CD4-positive, alpha-beta T cell treated with Interleukin-17A for 1 hour (primary cell): ENCODE results near the gene WWOX.
A peak's percentile ranks its signal among the peaks of the same experiment; 100 is the strongest.
"Not testable (repeated sequence)": the region's sequence is repeated elsewhere in the genome, so short reads cannot be mapped to it uniquely, and the experiment has no call there.

Experiments used
- DNase-seq: peaks from one replicate; pipeline ENCODE4 v3.0.0-alpha.2; 2020

WWOX gene

DNA sequence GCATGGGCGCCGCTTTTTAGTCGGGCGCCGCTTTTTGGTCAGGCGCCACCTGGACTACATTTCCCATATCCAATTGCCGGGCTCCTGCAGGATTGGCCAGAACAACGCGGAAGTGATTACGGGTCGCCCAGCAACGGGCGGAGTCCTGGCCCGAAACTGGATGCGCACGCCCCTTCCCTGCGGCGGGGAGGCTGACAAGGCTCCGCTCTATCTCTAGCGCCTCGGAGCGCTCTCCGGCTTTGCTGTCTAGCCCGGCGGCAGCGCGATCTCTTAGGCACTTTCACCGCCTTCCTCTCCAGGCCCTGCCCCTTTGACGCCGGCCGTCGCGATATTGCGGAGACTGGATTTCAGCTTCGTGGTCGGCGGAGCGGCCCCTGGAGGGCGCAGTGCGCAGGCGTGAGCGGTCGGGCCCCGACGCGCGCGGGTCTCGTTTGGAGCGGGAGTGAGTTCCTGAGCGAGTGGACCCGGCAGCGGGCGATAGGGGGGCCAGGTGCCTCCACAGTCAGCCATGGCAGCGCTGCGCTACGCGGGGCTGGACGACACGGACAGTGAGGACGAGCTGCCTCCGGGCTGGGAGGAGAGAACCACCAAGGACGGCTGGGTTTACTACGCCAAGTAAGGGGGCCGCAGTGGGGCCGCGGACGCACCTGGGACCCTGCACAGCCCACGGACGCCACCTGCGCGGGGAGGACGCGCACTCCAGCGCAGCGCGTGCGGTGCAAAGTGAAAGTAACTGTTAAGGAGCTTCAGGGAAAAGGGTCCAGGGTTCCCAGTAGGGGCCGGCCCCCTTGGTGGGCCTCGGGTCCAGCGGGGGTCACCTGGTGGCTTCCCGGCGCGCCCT, at the start of gene WWOX:
WWOX (plus strand) TSS at position 384 of the 841 bp plus-strand sequence.
- DNase-seq: peak; percentile 98

DNA sequence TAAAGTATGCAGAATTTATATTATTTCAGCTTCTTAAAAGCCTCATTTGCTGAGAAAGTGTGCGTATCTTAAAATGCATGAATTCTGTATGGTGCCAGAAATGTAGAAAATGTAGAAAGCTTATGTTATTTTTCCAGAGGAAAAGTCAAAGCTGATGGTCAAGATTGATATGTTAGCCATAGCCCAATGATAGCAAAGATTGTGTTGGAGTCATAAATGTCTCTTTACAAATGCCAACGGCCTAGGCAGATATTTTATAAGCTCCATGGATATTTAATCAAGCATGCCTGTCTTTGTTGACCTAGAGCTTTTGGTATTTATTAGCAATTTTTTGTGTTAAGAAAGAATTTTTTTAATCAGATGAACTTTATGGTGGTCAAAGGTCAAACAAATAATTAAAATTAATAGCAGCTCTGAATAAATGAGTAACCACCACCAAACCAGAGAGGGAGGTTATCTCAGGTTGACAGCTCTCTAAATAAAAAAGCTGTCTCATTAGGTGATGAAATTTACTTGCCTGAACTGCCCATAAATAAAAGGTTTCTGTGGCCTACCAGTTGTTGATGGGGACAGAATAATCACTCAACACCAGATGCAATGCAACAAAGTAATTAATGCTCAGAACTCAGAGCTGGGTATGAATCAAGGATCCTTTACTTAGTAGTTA, 48.6 kb upstream of the WWOX start:
- DNase-seq: no peak

DNA sequence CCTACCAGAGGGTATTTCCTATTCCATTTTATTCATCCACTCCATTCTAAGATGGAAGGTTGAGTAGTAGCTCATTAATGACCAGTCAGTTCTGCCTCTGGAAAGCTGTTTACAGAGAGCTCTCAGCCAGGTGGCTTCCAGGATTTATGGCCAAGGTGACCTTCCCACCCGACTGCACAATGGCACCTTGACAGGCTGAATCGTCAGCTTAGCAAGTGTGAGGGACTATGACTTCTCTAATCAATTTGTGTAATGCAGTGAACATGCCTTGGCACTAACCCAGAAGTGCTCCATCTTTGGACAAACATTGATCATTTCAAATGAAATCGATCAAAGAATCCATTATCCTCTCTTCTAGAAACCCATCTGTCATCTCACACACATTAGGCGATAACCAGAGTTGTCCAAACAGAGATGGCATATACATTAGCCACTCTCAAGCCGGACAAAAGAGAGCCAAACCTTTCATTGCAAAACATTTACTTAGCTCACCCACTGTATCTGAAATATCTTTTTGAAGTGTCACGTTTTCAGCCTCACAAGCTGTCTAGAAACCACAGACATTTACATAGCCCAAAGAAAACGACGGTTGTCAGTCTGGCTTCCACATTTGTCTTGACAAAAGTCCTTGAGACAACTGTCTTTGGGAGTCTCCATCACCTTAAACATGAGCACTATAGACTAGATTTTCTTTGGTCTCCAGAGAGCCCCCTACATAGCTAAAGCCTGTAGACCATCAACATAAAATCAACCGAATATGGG, 41.5 kb upstream of the WWOX start:
- DNase-seq: no peak

DNA sequence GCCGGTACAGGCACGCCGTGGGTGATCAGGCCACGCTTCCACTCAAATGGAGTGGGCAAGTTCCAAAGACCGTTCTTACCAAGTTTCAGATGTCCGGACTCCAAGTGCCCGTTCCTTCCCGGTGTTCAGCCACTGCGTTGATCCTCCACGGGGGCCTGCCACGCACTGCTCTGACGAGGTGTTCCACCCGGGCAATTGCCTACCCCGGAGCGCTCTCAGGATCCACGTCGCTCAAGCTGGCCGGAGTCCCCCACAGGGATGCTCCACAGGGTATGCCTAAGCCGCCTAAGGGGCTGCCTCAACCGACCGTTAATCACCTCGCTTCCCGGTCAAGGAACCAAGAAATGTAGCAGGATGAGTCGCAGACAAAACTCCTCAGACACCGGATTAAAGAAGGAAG, 39.6 kb upstream of the WWOX start:
- not testable (repeated sequence) for DNase-seq

DNA sequence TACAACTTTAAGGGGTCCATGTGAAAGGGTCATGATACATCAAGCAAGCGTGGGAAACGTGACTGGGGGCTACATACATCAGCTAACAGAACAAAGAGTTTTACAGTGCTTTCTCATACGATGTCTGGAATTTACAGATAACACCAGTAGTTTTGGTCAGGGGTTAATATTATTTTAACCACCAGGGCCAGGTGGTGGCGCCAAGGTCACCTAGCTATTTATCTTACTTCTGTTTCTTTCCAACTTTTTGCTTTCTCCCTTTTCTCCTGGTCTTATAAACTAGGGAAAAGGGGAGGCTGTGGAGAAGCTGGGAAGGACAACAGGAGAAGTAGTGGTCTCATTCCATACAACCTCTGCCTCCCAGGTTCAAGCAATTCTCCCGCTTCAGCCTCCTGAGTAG, 39.2 kb upstream of the WWOX start:
- DNase-seq: no peak

DNA sequence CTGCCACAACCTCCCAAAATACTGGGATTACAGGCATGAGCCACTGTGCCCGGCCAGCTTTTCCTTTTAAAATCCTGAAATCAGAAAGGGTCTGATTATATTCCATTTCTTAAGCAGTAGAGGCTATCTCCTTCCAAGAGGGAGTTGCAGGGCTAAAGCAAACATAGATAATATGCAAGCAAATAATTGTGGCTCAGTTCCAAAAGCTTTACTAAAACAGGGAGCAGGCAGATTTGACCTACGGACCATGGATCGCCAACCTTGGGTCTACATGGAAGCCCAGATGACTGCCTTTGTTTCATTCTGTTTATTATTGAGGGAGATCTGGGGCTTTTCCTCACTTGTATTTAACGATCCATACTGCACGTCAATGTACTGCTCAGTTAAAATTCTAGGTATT, 38.6 kb upstream of the WWOX start:
- DNase-seq: no peak

DNA sequence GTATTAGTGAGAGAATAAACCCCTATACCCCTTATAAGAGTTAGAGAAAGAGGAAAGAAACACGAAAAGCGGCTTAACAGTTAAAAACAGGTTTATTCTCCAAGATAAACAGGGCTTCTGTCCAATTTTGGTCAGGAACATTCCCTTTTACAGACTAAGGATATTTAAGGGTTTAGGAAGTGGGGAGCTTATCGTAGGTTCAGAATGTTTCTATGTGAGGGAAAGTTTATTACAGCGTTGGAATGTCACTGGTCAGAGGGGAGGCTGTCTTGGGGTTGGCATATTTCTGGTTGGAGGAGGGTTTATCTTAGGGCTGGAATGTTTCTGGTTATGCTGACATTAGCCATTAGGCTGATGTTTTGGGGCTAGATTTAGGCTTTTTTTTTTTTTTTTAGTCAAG, 34.1 kb upstream of the WWOX start:
- DNase-seq: no peak

DNA sequence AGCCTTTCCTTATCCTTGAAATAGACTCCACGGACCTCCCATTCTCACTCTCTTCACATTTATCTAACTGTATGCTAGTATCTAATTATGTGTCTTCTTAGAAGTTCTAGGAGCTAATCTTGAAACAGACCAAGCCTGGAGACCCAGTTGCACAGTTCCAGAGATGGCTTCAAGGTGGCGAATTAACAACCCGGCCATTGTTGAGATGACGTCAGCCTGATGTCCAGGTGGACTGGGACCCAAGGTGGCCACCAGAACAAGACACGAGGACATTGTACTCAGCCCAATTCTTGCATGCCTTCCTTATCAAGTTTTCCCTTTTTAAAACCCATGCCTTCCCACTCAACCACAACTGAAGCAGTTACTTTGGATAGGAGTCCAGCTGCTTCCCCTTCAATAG, 29.5 kb upstream of the WWOX start:
- DNase-seq: no peak

DNA sequence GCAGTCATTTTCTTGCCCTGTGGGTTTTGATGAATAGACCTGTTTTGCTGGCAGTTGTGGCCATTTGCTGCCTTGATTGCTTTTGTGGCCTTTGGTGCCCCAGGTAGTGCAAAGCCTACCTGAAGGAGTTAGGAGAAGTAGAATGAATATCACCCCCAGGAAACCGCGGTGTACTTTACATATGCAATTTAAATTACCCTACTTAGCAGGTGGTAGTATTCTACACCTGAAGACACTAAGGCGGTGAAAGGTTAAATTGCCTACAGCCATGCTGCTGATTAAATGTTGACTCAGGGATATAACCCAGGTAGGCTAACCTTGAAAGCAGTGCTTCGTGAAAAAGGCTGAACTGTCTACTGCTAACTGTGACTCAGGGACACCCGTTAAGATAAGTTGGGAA, 27.2 kb upstream of the WWOX start:
- no peak for DNase-seq

DNA sequence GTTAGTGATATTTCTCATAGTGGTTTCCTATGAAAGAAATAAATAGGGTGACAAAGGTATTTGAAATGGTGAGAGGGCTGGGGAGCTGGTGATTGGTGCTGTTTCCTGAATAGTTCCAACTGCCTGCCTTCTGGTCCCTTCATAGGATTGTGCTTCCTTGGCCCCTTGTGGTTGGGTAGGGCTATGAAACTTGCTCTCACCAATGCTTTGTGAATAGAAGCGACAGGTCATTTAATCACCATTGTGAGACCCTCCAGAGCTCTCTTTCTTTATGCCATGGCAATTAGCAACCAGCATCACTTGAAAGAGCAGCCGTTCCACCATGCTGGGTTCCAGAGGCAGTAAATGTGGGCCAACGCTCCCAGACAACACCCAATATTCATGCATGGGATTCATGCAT, 23.7 kb upstream of the WWOX start:
- DNase-seq: no peak

DNA sequence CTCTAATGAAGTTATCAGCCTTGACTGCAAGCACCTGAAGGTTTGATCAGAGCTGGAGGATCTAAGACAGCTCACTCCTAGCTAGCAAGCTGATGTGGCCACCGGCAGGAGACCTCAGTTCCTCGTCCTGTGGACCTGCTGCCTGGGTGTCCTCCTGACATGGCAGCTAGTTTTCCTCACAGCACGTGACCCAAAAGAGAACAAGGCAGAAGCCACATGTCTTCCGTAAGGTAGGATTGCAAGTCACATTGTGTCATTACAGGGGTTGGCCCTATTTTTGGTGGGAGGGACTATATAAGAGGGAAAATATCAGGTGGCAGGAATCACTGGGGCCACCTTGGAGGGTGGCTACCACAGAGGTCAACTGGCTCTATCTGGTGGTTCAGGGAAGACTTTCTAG, 18.1 kb upstream of the WWOX start:
- no peak for DNase-seq

DNA sequence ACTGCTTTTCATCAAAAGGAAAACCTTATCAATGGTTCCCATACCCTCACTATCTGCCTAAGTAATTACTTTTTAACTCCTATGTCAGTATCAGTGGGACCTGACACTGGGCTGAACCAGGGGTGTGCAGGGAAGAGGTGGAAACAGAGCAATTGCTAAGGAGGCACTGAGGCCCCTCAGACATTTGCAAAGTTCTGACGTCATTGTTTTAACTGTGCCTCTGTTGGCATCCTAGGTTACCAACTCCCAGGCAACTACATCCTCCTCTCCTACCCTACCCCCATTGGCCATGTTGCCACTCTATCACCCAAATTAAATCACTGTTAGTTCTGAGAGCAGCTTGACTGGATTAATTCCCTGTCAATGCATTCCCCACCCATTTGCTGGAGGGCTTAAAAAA, 8.0 kb upstream of the WWOX start:
- no peak for DNase-seq

DNA sequence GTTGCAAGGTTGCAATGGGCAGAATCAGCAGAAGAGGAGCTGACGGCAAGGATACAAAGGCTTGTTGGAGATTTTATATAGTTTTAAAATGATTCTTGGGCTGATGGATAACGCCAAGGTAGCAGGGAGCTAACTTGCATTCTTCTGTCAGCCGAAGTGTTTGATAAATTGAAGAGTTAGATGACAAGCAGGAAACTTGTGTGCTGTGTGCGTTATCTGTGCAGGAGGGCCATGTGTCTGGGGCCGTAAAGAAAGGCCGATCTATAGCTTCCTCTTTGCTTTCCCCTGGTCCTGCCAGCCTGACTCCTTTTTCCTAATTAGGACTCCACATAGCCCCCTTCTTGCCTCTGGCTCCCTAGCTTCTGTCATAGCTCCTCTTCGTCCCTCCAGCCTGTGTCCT, 6.7 kb upstream of the WWOX start:
- DNase-seq: no peak

DNA sequence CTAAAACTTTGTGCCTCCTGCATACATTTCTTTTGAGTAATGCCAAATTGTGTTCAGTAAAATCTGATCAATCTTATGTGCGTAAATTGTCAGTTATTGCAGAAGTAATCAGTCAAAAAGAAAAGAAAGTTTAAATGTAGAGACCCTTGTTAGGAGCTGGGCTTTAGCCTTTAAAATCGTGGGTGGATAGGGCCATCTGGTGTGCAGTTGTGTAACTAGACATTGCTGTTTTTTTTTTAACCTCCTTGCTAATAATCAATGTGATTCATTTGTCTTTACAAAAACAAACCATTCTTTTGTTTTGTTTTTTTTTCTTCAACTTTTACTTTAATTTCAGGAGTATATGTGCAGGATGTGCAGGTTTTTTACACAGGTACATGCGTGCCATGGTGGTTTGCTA, 5.3 kb upstream of the WWOX start:
- DNase-seq: no peak

DNA sequence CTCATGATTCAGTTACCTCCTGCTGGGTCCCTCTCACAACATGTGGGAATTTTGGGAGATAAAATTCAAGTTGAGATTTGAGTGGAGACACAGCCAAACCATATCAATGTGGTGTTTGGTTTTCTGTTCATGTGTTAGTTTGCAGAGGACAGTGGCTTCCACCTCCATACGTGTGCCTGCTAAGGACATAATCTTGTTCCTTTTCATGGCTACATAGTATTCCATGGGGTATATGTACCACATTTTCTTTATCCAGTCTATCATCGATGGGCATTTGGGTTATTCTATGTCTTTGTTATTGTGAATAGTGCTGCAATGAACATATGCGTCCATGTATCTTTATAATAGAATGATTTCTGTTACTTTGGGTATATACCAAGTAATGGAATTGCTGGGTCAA, 4.5 kb upstream of the WWOX start:
- no peak for DNase-seq

DNA sequence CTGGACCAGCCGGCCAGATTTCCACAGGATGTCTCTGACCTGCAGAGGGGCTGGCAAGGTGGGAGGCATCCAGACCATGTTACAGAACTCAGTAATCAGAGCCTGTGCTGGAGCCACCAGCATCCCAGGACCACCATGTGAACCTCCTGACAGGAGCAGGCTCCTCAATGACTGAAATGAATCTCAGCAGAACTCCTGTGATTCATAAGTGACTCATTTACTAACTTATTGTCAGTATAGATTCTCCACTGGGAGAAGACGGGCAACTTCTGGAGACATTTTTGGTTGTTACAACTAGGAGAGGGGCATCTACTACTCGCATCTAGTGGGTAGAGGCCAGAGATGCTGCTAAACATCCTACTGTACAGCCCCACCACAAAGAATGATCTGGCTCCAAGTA, 3.1 kb upstream of the WWOX start:
- DNase-seq: no peak

DNA sequence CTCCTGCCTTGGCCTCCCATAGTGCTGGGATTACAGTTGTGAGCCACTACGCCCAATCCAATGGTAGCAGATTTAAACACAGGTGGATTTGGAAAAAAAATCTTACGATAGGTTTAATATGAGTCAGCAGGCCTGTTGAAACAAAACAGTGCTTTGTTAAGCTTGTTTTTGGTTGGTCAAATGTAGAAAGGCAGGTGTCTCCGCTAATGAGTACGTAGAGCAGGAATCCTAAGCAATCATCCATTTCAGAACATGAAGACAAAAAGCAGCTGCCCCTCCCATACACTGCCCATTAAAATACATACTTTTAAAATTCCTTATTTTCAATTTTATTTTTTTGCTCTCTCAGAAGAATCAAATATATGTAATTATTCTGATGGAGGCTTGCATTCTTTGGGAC, 1.9 kb upstream of the WWOX start:
- DNase-seq: no peak

DNA sequence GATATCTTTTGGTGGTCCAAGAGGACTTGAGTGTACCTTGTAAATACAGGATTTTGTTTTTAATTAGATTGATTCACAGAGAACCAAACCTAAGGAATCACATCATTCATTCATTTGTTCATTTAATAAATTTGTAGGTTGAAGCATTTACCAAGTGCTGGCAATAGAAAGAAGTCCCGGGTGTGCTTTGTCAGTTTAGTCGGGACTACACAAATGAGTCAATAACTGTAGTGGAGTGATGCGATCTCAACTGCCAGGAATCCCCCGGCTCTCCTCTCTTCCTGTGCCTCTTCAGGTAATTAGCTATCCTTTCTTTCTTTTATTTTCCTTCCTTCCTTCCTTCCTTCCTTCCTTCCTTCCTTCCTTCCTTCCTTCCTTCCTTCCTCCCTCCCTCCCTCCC, 1.4 kb upstream of the WWOX start:
- no peak for DNase-seq

DNA sequence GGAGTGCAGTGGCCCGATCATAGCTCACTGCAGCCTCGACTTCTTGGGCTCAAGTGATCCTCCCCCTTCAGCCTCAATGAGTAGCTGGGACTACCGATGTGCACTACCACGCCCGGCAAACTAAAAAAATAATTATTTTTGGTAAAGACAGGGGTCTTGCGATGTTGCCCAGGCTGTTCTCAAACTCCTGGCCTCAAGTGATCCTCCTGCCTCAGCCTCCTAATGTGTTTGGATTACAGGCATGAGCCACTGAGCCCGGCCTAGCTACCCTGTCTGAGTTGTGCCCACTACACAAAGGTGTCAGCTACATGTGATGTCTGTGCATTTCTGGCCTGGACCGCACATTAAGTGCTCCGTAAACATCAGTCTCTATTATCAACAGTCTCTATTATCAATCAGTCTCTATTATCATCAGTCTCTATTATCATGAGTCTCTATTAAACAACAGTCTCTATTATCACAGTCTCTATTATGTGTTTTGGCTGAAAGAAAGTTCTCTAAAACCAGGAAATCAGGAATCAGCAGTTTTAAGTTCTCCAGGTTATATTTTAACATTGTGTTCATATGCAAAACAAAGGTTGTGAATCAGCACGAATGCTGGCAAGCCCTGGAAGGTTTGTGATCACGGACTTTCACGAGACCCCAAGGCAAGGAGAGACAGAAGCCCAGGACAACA, 721 bp upstream of the WWOX start:
- DNase-seq: no peak

DNA sequence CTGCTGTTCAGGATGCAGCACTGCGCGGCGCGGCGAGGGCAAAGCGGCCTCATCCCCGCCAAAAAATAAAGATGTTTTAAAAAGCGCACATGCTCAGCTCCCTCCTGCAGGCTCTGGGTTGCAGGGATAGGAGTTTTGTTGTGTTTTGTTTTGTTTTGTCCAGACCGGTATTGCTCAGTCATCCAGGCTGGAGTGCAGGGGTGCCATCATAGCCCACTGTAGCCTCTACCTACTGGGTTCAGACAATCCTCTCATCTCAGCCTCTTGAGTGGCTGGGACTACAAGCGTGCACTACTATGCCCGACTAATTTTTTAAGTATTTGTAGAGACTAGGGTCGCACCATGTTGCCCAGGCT, 636 bp downstream of the WWOX start:
- no peak for DNase-seq

DNA sequence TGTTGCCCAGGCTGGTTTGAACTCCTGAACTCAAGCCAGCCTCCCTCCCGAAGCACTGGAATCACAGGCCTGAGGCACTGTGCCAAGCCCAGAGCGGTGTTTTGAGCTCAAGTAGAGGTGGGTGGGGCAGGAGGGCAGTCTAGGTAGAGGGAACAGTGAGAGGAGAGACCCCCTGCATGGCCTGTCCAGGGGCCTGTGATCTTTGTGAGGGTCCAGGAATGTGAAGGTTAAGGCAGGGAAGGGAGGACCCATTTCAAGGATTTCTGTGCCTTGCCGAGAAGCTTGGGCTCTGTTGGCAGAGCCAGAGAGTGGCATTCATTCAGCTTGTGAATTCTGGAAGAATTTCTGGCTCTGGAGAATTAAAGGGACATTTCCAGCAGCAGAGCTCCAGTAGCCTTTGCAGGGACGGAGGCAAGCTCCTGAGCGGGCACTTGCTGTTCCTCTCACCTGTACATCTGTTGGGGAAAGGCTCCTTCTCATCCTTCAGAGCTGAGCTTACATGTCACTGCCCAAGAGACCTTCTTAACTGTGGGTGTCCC, 2.7 kb downstream of the WWOX start:
- no peak for DNase-seq

DNA sequence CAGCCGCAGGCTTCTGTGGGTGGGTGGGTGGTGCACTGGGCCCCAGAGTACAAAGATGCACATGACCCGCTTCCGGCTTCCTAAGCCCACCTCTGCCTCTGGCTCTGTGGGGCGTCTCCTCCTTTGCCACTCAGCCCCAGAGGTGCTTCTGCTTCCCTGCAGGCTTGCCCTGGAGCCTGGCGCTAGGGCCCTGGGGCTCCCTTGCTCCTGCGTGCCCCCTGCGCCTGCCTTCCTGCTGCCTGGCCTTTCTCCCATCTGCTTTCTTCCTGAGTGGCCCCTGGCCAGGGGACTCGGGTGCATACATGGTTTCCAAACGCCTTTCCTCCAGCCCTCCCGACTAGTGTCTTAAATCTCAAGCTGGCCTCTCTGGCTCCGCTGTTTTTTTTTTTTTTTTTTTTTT, 3.4 kb downstream of the WWOX start:
- no peak for DNase-seq

DNA sequence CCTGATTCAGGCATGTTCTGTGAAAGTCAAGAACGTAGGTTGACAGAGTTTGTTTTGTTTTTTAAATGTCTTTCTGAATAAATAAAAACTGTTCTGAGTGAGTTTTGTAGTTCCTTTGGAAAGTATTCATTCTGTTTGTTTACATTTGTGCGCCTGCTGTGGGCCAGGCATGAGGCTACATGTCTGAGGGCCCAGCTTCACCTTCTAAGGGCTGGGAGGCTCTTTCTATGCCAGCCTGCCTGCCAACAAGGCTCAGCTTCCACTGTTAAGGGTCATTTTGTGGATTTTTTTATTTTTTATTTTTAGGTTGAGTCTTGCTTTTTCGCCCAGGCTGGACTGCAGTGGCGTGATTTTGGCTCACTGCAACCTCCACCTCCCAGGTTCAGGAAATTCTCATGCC, 6.1 kb downstream of the WWOX start:
- DNase-seq: no peak
